Activated naive CD4-positive, alpha-beta T cell treated with anti-CD3 and anti-CD28 coated beads for 36 hours (primary cell): ENCODE results near the gene WDR11. TPM values are rescaled to one million over a fixed set of nuclear protein-coding genes. Genes with fewer than 3 reads are reported as not detected.

ENCODE experiments used
- CTCF ChIA-PET: fragments of 350-600 bp; sonication (Branson Sonifier 250); formaldehyde crosslinking; loops from one replicate; lab custom pipeline; 2021; ENCODE audit warnings: antibody characterized with exemption; lab: Charles Lee
- DNase-seq: peaks from one replicate; pipeline ENCODE4 v3.0.0-alpha.2; 2020
- H3K27ac Mint-ChIP-seq: one replicate; pipeline ENCODE4 v1.8.0; 2021; ENCODE audit warnings: mild to moderate bottlenecking, mixed read lengths
- H3K27me3 Mint-ChIP-seq: one replicate; pipeline ENCODE4 v1.8.0; 2021; ENCODE audit warnings: low read depth, mixed read lengths
- H3K36me3 Mint-ChIP-seq: one replicate; pipeline ENCODE4 v1.8.0; 2021; ENCODE audit warnings: low read depth, mixed read lengths
- H3K4me1 Mint-ChIP-seq: one replicate; pipeline ENCODE4 v1.8.0; 2021; ENCODE audit warnings: low read depth, mixed read lengths
- H3K4me3 Mint-ChIP-seq: one replicate; pipeline ENCODE4 v1.8.0; 2021; ENCODE audit warnings: mild to moderate bottlenecking, moderate library complexity, mixed read lengths
- H3K9me3 Mint-ChIP-seq: one replicate; pipeline ENCODE4 v1.8.0; 2021; ENCODE audit warnings: mixed read lengths
- intact Hi-C: fragments of 100-400 bp; cut with micrococcal nuclease; formaldehyde crosslinking; loops from one replicate; pipeline ENCODE4 v1.15.1; 2023
- total RNA-seq, 2 experiments: library from RNA; stranded (reverse); gene quantifications; one replicate each; pipeline ENCODE4 v1.2.3, GENCODE V29; 2021

The WDR11 gene
- total RNA-seq, 2 experiments from 2014 or later = 32.4 to 33.6 TPM

DNA sequence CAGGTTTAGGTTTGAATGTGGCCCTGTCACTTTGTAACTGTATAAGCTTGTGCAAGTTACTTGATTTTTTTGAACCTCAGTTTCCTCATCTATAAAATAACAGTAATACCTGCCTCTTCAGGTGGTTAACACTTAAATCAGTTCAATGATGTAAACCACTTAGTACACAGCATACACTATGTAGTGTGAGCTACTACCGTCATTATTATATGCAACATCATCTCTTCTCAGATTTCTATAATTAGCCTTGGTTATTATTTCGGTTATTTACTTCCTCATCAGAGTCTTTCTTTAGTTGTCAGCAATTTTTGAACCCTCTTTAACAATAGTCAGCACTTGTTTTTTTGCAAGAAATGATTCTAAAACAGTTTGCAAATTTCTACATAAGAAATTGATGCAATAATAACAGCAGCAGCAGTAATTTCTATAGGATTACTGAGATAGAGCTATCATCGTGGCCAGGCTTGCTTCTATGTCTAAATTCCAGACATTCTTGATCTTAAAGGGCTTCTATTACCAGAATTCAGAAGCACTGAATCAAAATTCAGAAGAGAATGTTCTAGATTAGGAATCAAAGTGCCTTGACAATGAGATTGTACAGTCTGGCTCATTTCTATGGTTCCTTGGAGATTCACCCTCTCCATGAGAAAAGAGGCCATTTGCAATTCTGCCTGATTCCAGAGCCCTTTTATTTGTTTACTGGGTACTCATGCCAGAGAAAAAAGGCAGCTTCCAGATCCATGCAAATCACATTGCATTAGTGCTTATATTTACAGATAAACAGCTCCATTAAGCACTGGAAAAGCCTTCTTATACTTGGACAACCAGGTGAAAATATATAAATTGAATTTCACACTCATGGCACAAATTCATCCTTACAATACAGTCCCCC is 25.0 kb upstream of the WDR11 start:
- no peaks in the 10 kb centered on the region for H3K4me1 Mint-ChIP-seq
- no peak for DNase-seq
- no peaks in the 10 kb centered on the region for H3K9me3 Mint-ChIP-seq
- CTCF ChIA-PET = interaction anchor here (1.1 kb wide), 1 partner anchor 9 kb away, joined by 3 read pairs; no protein-coding TSS in a partner anchor
- H3K36me3 Mint-ChIP-seq = no peaks in the 10 kb centered on the region
- no peak overlapping the region for H3K4me3 Mint-ChIP-seq
- H3K27ac Mint-ChIP-seq = no peak overlapping the region
- peaks cover 14% of the 10 kb centered on the region for H3K27me3 Mint-ChIP-seq
- intact Hi-C loops = no loop called here

DNA sequence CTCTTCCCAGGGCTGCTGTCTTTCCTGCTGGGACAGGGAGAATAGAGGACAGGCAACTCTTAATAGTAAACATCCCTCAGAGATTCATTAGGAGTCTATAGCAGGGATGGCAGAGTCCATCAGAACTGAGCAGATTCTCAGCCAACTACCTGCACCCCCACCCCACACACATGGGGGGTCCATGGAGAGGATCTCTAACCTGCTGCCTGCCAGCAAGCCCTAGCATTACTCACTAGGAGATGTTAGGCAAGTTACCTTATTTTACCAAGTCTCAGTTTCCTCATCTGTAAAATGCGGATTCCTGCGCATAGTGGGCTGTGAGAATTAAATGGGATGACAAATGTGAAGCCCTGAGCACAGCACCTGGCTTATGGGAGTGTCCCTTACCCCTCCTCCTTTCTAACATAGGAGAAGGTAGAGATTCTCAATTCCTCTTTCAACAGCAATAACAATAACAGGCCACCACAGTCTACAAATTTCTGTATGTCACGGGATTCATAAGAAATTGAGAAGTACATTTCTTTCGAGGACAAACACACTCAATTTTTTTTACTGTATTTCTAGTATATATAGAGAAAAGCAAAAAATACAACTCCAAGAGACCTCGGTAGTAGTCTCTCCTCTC is 23.8 kb upstream of the WDR11 start:
- CTCF ChIA-PET = no interaction called here

DNA sequence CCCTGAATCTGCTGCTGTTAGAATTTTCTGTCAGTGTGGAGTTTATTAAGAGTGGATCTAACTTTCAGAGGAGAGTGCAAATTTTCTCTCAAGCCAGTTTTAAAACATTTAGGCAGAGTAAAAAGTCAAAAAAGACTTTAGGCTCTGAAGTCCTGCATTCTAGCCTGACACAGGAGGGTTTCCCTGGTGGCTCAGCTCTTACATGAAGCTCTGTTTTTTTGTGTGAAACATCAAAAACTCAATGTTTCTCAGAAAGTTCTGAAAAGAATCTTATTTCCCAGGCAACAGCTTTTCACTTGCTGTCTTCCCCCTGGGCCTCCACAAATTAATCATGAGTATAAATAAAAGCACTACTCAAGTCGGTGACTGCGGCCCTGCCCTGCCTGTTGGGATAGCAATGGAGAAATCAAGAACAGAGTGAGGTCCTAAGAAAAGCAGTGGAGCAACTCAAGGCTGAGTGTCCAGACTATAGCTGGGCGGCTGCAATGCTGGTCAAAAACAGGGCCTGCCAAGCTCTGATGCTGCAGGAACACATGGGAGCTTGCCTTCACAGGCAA is 22.3 kb upstream of the WDR11 start:
- no peaks in the 10 kb centered on the region for H3K36me3 Mint-ChIP-seq
- H3K4me3 Mint-ChIP-seq = no peak overlapping the region
- no peak for DNase-seq
- no peaks in the 10 kb centered on the region for H3K9me3 Mint-ChIP-seq
- H3K27me3 Mint-ChIP-seq = peaks cover 20% of the 10 kb centered on the region
- intact Hi-C loops = no loop called here
- no peak overlapping the region for H3K27ac Mint-ChIP-seq
- CTCF ChIA-PET = no interaction called here
- H3K4me1 Mint-ChIP-seq = no peaks in the 10 kb centered on the region

More for the DNA sequence above, 23.8 kb upstream of the WDR11 start:
- Mint-ChIP-seq H3K4me1 (no peaks in the 10 kb centered on the region), H3K36me3 (no peaks in the 10 kb centered on the region), H3K9me3 (no peaks in the 10 kb centered on the region), H3K4me3 (no peak overlapping the region), H3K27ac (no peak overlapping the region), H3K27me3 (peaks cover 15% of the 10 kb centered on the region)
- intact Hi-C loops = no loop called here
- no peak for DNase-seq

DNA sequence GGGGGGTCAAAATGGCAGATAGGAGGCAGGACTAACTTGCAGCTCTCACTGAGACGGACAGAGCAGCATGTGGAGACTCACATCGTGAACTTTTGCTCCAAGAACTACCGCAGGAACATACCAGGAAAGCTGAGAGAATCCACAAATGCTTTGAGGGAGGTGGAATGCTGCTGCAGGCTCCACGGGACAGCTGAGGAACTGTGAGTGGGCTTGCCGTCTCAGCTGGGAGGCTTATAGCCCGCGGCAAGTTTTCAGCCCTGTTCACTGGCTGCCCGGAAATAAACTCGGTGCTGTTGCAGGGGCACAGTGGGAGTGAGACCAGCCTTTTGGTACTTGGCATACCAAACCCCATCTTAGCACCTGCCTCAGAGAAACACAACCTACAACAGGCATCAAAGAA is 19.1 kb upstream of the WDR11 start:
- intact Hi-C loops = no loop called here
- Mint-ChIP-seq H3K27me3 (peaks cover 17% of the 10 kb centered on the region), H3K4me3 (no peak overlapping the region), H3K27ac (no peak overlapping the region), H3K9me3 (no peaks in the 10 kb centered on the region), H3K36me3 (no peaks in the 10 kb centered on the region), H3K4me1 (no peaks in the 10 kb centered on the region)
- no peak for DNase-seq
- CTCF ChIA-PET = no interaction called here

DNA sequence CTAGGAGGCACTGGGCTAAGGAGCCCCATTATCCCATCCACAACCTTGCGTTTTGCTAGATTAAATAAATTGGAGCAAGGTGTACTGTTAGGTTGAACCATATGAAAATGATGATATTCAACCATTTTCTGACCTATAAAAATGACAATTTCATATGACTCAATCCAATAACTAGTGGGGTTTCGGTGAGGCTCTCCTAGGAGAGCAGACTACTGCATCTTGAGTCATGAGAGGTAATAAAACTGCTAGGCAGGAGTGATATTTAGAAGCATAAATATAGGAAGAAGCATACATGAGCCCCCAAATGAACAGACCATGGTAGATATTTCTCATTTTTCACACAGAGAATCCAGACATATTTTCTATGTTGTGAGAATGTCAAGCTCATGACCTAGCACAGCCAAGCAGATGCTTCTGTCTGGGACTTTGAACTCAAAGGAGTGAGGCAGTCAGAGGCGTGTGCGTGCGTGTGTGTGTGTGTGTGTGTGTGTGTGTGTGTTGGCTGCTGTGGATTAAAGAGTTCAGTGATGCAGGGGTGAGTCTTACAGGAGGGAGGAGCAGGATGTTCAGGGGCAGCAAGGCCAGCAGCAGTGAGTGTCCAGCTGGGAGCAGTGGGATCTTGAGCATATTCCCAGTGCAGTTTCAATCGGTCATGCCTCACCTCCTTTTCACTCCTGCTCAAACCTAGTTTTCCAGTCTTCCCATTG is 17.8 kb upstream of the WDR11 start:
- H3K27me3 Mint-ChIP-seq = peaks cover 20% of the 10 kb centered on the region
- intact Hi-C loops = no loop called here
- no peak for DNase-seq

DNA sequence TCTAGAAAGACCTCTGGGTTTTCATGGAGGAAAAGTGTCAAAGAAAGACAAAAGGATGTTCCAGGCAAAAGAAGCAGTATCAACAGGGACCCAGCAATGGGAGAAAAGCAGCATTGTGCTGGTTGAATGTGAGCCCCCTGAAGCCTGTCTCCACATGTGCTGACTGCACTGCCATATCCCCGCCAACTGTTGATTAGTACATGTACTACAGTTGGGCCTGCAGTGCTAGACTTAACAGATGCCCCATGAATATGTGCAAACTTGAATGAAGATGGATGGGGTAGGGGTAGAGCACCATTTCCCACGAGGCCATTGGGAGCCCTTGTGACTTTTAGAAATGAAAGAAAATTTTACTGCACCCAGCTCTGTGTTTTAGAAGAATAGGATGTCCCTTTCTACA is 15.6 kb upstream of the WDR11 start:
- Mint-ChIP-seq H3K27me3 (peaks cover 17% of the 10 kb centered on the region), H3K4me3 (no peak overlapping the region), H3K36me3 (no peaks in the 10 kb centered on the region), H3K9me3 (no peaks in the 10 kb centered on the region), H3K4me1 (no peaks in the 10 kb centered on the region), H3K27ac (no peak overlapping the region)
- intact Hi-C loops = no loop called here
- DNase-seq = no peak
- CTCF ChIA-PET = no interaction called here

More for the DNA sequence above, 17.8 kb upstream of the WDR11 start:
- Mint-ChIP-seq H3K27ac (no peak overlapping the region), H3K36me3 (no peaks in the 10 kb centered on the region), H3K4me1 (no peaks in the 10 kb centered on the region), H3K4me3 (no peak overlapping the region), H3K9me3 (no peaks in the 10 kb centered on the region)
- CTCF ChIA-PET = interaction anchor here (0.8 kb wide), 1 partner anchor 20 kb away, joined by 5 read pairs; no protein-coding TSS in a partner anchor

DNA sequence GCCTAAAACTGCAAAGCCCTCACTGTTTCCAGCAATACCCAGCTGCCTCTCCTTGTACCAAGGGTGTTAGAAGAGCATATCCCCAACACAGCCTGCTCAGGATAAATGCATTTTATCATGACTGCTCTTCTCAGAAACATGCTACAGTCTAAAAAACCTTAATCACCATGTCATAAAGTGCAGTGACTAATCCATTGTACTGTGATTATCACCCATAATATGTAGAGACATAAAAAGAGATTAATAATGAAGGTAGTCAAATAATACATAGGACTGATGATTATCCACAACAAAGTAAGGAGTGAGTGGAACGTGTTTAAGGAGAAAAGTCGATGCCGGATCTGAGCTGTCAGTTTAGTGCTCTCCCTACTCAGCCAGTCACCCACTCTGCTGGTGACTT is 12.2 kb upstream of the WDR11 start:
- DNase-seq = no peak
- H3K27ac Mint-ChIP-seq = no peak overlapping the region
- peaks cover 6% of the 10 kb centered on the region for H3K27me3 Mint-ChIP-seq
- CTCF ChIA-PET = no interaction called here
- intact Hi-C loops = no loop called here
- H3K36me3 Mint-ChIP-seq = no peaks in the 10 kb centered on the region
- H3K4me1 Mint-ChIP-seq = no peaks in the 10 kb centered on the region
- H3K9me3 Mint-ChIP-seq = no peaks in the 10 kb centered on the region
- no peak overlapping the region for H3K4me3 Mint-ChIP-seq

DNA sequence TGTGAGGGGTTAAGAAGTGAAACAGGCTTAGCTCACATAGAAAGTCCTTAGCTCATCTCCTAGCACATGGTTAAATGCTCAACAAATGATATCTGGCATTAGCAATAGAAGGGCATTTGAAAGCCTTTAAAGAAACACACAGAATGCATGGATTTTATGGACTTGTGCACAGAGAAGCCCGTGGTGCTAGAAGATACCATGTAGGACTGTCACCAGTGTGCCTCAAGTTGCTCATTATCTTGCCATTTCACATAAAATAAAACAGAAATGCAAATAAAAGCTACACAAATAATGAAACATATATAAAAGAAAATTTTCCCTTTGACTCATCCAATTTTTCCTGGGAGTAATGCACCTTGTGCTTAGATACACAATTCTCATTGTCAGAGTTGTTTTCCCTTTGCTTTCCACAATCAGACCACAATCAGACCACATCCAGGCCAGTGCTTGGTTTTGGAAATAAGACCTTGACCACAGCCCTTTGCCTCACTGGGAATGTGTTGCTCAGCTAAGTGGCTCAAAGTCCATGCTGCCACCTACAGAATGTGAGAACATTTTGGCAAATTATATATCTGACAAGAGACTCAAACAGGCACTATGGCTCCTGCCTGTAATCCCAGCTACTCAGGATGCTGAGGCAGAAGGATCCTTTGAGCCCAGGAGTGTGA is 9.5 kb upstream of the WDR11 start:
- H3K27me3 Mint-ChIP-seq = peaks cover 2% of the 10 kb centered on the region
- H3K36me3 Mint-ChIP-seq = no peaks in the 10 kb centered on the region
- H3K4me1 Mint-ChIP-seq = no peaks in the 10 kb centered on the region
- H3K4me3 Mint-ChIP-seq = no peak overlapping the region
- H3K27ac Mint-ChIP-seq = no peak overlapping the region
- no peak for DNase-seq
- CTCF ChIA-PET = no interaction called here
- intact Hi-C loops = no loop called here
- no peaks in the 10 kb centered on the region for H3K9me3 Mint-ChIP-seq

DNA sequence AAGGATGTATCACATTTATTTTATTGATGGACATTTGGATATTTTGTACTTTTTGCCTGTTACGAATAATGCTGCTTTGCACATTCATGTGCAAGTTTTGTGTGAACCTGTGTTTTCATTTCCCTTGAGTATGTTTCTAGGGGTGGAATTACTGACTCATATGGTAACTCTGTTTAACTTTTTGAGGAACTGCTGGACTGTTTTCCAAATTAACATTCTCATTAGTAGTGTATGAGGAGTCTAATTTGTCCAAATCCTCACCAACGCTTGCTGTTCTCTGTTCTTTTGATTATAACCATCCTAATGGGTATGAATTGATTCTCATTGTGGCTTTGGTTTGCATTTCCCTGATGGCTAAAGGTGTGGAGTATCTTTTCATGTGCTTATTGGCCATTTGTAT is 3.2 kb downstream of the WDR11 start:
- Mint-ChIP-seq H3K4me1 (peaks cover 42% of the 10 kb centered on the region), H3K36me3 (peaks cover 22% of the 10 kb centered on the region), H3K27ac (no peak overlapping the region), H3K9me3 (peaks cover 1% of the 10 kb centered on the region), H3K4me3 (no peak overlapping the region), H3K27me3 (no peaks in the 10 kb centered on the region)
- no peak for DNase-seq
- intact Hi-C loops = loop anchor here (5.0 to 10.0 kb wide), 2 partner anchors 898 to 960 kb away; partner anchors contain the start of gene SEC23IP
- CTCF ChIA-PET = no interaction called here

DNA sequence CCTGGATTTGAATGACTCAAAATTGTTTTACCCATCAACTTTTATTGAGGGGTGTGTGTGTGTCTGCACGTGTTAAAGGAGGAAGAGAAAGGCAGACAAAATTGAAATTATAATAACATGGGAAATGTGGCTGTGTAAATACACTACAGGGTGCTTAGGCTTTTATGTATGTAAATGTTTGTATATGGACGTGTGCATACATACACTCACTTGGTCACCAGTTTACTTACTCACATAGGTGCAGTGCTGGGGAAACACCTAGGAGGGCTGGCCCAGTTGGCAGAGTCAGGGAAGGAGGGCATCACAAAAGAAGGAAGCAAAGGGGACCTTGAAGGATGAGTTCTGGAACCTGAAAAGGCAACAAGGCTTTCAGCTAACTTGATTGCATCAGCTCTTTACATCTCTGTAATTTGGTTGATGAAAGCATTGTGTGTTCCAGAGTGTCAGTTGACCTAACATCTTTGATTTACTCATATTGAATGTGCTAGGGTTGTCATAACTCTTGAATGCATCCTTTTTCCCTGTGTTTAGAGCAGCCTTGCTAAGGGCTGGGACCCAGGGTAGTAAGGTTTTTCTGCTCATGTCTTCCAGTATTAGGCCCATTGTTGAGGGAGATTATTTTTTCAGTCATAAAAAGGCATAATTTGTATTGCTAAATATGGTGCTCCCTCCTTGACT is 10.2 kb downstream of the WDR11 start:
- no peak for DNase-seq
- intact Hi-C loops = no loop called here
- no peaks in the 10 kb centered on the region for H3K9me3 Mint-ChIP-seq
- H3K4me1 Mint-ChIP-seq = no peaks in the 10 kb centered on the region
- H3K27me3 Mint-ChIP-seq = no peaks in the 10 kb centered on the region
- no peak overlapping the region for H3K27ac Mint-ChIP-seq
- H3K36me3 Mint-ChIP-seq = peaks cover 12% of the 10 kb centered on the region
- H3K4me3 Mint-ChIP-seq = no peak overlapping the region
- CTCF ChIA-PET = no interaction called here

DNA sequence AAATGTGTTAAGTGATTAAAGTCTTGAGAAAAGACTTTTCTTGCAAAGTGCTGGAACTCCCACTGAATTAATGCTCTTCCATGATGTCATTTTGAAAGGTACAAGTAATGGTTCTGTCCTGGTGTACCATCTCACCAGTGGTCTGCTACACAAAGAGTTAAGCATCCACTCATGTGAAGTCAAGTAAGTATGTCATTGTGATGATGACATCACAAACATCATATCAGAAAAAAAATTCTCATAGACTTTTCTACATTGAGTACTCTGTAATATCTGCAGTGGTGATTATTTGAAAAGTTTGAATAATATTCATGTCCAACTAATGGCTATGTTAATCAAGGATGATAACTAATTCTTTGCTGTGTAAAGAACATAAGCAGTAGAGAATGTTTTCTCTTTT is 22.6 kb downstream of the WDR11 start:
- CTCF ChIA-PET = no interaction called here
- Mint-ChIP-seq H3K36me3 (peaks cover 40% of the 10 kb centered on the region), H3K4me3 (no peak overlapping the region), H3K27me3 (no peaks in the 10 kb centered on the region), H3K27ac (no peak overlapping the region), H3K4me1 (no peaks in the 10 kb centered on the region), H3K9me3 (peaks cover 2% of the 10 kb centered on the region)
- intact Hi-C loops = no loop called here
- no peak for DNase-seq
